NAMALWA (cell line): ENCODE data around the gene CD3D.
A peak's percentile ranks its signal among the peaks of the same experiment; 100 is the strongest.
"Not testable (repeated sequence)": the region's sequence is repeated elsewhere in the genome, so short reads cannot be mapped to it uniquely, and the experiment has no call there.

Experiments used
- DNase-seq: peaks from one replicate; pipeline ENCODE4 v3.0.0-alpha.2; 2015; ENCODE audit warnings: low spot score

Gene CD3D

GRCh38 chr11:118339281-118339961, 3.1 kb downstream of the CD3D start:
- no peak for DNase-seq

- DNase-seq, result peak; percentile 56
Measured at GRCh38 chr11:118338637-118339061, 3.9 kb downstream of the CD3D start.

- no peak for DNase-seq
Measured at GRCh38 chr11:118334745-118335144, 7.8 kb downstream of the CD3D start.

- DNase-seq, result no peak
Measured at GRCh38 chr11:118328745-118329144, 13.8 kb downstream of the CD3D start.

- no peak for DNase-seq
Measured at GRCh38 chr11:118325283-118325682, 17.2 kb downstream of the CD3D start.

- no peak for DNase-seq
Measured at GRCh38 chr11:118322721-118323120, 19.8 kb downstream of the CD3D start.

- no peak for DNase-seq
Measured at GRCh38 chr11:118321386-118322082, 21.0 kb downstream of the CD3D start.

- no peak for DNase-seq
Measured at GRCh38 chr11:118320515-118320914, 22.0 kb downstream of the CD3D start.

GRCh38 chr11:118319337-118319707, 23.2 kb downstream of the CD3D start:
- no peak for DNase-seq

GRCh38 chr11:118318581-118319336, 23.7 kb downstream of the CD3D start:
- no peak for DNase-seq

- peak; percentile 54 for DNase-seq
Measured at GRCh38 chr11:118318124-118318523, 24.4 kb downstream of the CD3D start.

- no peak for DNase-seq
Measured at GRCh38 chr11:118314988-118315411, 27.5 kb downstream of the CD3D start.

GRCh38 chr11:118313242-118313641, 29.3 kb downstream of the CD3D start:
- no peak for DNase-seq

- DNase-seq, result no peak
Measured at GRCh38 chr11:118312328-118312727, 30.2 kb downstream of the CD3D start.

GRCh38 chr11:118311518-118311917, 31.0 kb downstream of the CD3D start:
- DNase-seq, result no peak

- no peak for DNase-seq
Measured at GRCh38 chr11:118310781-118311485, 31.6 kb downstream of the CD3D start.

- no peak for DNase-seq
Measured at GRCh38 chr11:118310271-118310670, 32.2 kb downstream of the CD3D start.

- DNase-seq, result not testable (repeated sequence)
Measured at GRCh38 chr11:118308995-118309528, 33.4 kb downstream of the CD3D start.

- no peak for DNase-seq
Measured at GRCh38 chr11:118306556-118306955, 35.9 kb downstream of the CD3D start.

- DNase-seq, result no peak
Measured at GRCh38 chr11:118305726-118306125, 36.8 kb downstream of the CD3D start.

- DNase-seq, result no peak
Measured at GRCh38 chr11:118304568-118305248, 37.8 kb downstream of the CD3D start, which contains the start of gene CD3E. TSS of gene CD3E (plus strand) at chr11:118304730. CDS start at chr11:118304953, 223 bp downstream.
